GM19035 (cell line): Measurements from ENCODE around the gene ERC1.
"Not testable (repeated sequence)": the region's sequence is repeated elsewhere in the genome, so short reads cannot be mapped to it uniquely, and the experiment has no call there.

Experiments
- ATAC-seq: cut with Tn5 transposase; IDR thresholded peaks from one replicate; pipeline ENCODE4 v1.9.1; 2021; ENCODE audit not compliant: unreplicated experiment

Gene ERC1

GRCh38 chr12:1216560-1216959 lies 225.5 kb downstream of the ERC1 start:
- no peak for ATAC-seq

GRCh38 chr12:1217191-1217949 lies 226.3 kb downstream of the ERC1 start:
- no peak for ATAC-seq

- no peak for ATAC-seq
Observed at GRCh38 chr12:1218369-1218768, 227.3 kb downstream of the ERC1 start.

GRCh38 chr12:1220127-1221092 lies 229.4 kb downstream of the ERC1 start:
- no peak for ATAC-seq

- ATAC-seq, result no peak
Observed at GRCh38 chr12:1222858-1223639, 232.0 kb downstream of the ERC1 start.

GRCh38 chr12:1226951-1227350 lies 235.9 kb downstream of the ERC1 start:
- ATAC-seq, result no peak

- no peak for ATAC-seq
Observed at GRCh38 chr12:1234073-1234472, 243.1 kb downstream of the ERC1 start.

GRCh38 chr12:1246637-1247036 lies 255.6 kb downstream of the ERC1 start:
- ATAC-seq, result no peak

- no peak for ATAC-seq
Observed at GRCh38 chr12:1250641-1251040, 259.6 kb downstream of the ERC1 start.

GRCh38 chr12:1252758-1253157 lies 261.7 kb downstream of the ERC1 start:
- no peak for ATAC-seq

GRCh38 chr12:1255125-1255524 lies 264.1 kb downstream of the ERC1 start:
- not testable (repeated sequence) for ATAC-seq

- ATAC-seq, result not testable (repeated sequence)
Observed at GRCh38 chr12:1255854-1256253, 264.8 kb downstream of the ERC1 start.

GRCh38 chr12:1256285-1256684 lies 265.3 kb downstream of the ERC1 start:
- no peak for ATAC-seq

GRCh38 chr12:1256991-1257390 lies 266.0 kb downstream of the ERC1 start:
- no peak for ATAC-seq

- ATAC-seq, result no peak
Observed at GRCh38 chr12:1262011-1262410, 271.0 kb downstream of the ERC1 start.

GRCh38 chr12:1267243-1267642 lies 276.2 kb downstream of the ERC1 start:
- no peak for ATAC-seq

- no peak for ATAC-seq
Observed at GRCh38 chr12:1272142-1272541, 281.1 kb downstream of the ERC1 start.

GRCh38 chr12:1273051-1273450 lies 282.0 kb downstream of the ERC1 start:
- ATAC-seq, result no peak

- ATAC-seq, result no peak
Observed at GRCh38 chr12:1277905-1278304, 286.9 kb downstream of the ERC1 start.

GRCh38 chr12:1279050-1279449 lies 288.0 kb downstream of the ERC1 start:
- ATAC-seq, result no peak

GRCh38 chr12:1280059-1280458 lies 289.0 kb downstream of the ERC1 start:
- ATAC-seq, result no peak
